IMR-90 (cell line): Measurements from ENCODE around the gene CHD2. TPM values are rescaled to one million over a fixed set of nuclear protein-coding genes. Genes with fewer than 3 reads are reported as not detected.

Experiments used
- ATAC-seq: fragments of 200-7000 bp; cut with Tn5 transposase; 2 replicates; pipeline ENCODE4 v1.9.1; 2020; ENCODE audit warnings: low read depth, mild to moderate bottlenecking, moderate library complexity
- BruUV-seq: library from RNA; stranded (reverse); fragments of 400-500 nt; replicated peaks from 2 replicates; lab custom pipeline; 2021; lab: Mats Ljungman, UMichigan
- CTCF ChIA-PET: fragments of 300-600 bp; formaldehyde crosslinking; extraction: SDS; loops from one replicate; lab custom pipeline; 2021; ENCODE audit warnings: antibody characterized with exemption; lab: Yijun Ruan, JAX
- POLR2A ChIA-PET: fragments of 300-600 bp; sonication (Branson Sonifier 250); formaldehyde crosslinking; loops from one replicate; lab custom pipeline; 2022; ENCODE audit warnings: antibody characterized with exemption; ENCODE audit not compliant: unreplicated experiment; lab: Charles Lee
- DNase-seq: peaks from one replicate; pipeline ENCODE4 v3.0.0; 2013
- H2AFZ ChIP-seq: replicated peaks from 2 replicates; pipeline ENCODE3; 2013; ENCODE audit warnings: low read length, mild to moderate bottlenecking; ENCODE audit not compliant: poor library complexity
- H2AK5ac ChIP-seq: 2 replicates; pipeline ENCODE4 v1.6.1; 2013; ENCODE audit warnings: low read depth, low read length, inconsistent platforms
- H2AK9ac ChIP-seq: replicated peaks from 2 replicates; pipeline ENCODE3; 2013; ENCODE audit warnings: mild to moderate bottlenecking, low read depth, low read length, moderate library complexity; ENCODE audit not compliant: poor library complexity
- H2BK120ac ChIP-seq: 2 replicates; pipeline ENCODE4 v1.6.1; 2013; ENCODE audit warnings: low read depth, low read length, inconsistent platforms
- H2BK15ac ChIP-seq: 3 replicates; pipeline ENCODE4 v1.6.1; 2013; ENCODE audit warnings: low read depth, low read length, inconsistent platforms
- H2BK20ac ChIP-seq: 2 replicates; pipeline ENCODE4 v1.6.1; 2013; ENCODE audit warnings: low read depth, mild to moderate bottlenecking, inconsistent platforms, low read length, moderate library complexity
- H2BK5ac ChIP-seq: 2 replicates; pipeline ENCODE4 v1.6.1; 2013; ENCODE audit warnings: mild to moderate bottlenecking, low read depth, low read length, inconsistent platforms; ENCODE audit not compliant: poor library complexity, severe bottlenecking
- H3K14ac ChIP-seq: replicated peaks from 2 replicates; pipeline ENCODE4 v1.6.1; 2013; ENCODE audit warnings: low read depth, low read length, inconsistent platforms
- H3K18ac ChIP-seq: 2 replicates; pipeline ENCODE4 v1.6.1; 2013; ENCODE audit warnings: low read depth, low read length, control low read depth
- H3K23ac ChIP-seq: 2 replicates; pipeline ENCODE4 v1.6.1; 2013; ENCODE audit warnings: low read depth, low read length, inconsistent platforms
- H3K27ac ChIP-seq: 2 replicates; pipeline ENCODE4 v1.5.1; 2013; ENCODE audit warnings: mild to moderate bottlenecking, control low read depth, low read length; ENCODE audit not compliant: insufficient read depth
- H3K27me3 ChIP-seq: 2 replicates; pipeline ENCODE4 v1.6.1; 2013; ENCODE audit warnings: low read length; ENCODE audit not compliant: control insufficient read depth, insufficient read depth
- H3K36me3 ChIP-seq: 2 replicates; pipeline ENCODE4 v1.6.1; 2013; ENCODE audit warnings: low read length, mixed read lengths; ENCODE audit not compliant: control insufficient read depth, insufficient read depth
- H3K4ac ChIP-seq: 2 replicates; pipeline ENCODE4 v1.6.1; 2013; ENCODE audit warnings: low read depth, low read length, inconsistent platforms
- H3K4me1 ChIP-seq: 2 replicates; pipeline ENCODE4 v1.6.1; 2013; ENCODE audit warnings: low read length, mixed read lengths; ENCODE audit not compliant: control insufficient read depth, insufficient read depth
- H3K4me2 ChIP-seq: 2 replicates; pipeline ENCODE4 v1.6.1; 2013; ENCODE audit warnings: low read depth, mild to moderate bottlenecking, control low read depth, low read length, moderate library complexity
- H3K4me3 ChIP-seq: 2 replicates; pipeline ENCODE4 v1.5.1; 2013; ENCODE audit warnings: low read depth, mild to moderate bottlenecking, control low read depth, low read length, moderate library complexity; ENCODE audit not compliant: insufficient read depth
- H3K56ac ChIP-seq: 2 replicates; pipeline ENCODE4 v1.6.1; 2013; ENCODE audit warnings: low read length, inconsistent platforms; ENCODE audit not compliant: insufficient read depth; ENCODE audit errors: extremely low read depth
- H3K79me1 ChIP-seq, 2 experiments: 2 replicates each; pipeline ENCODE4 v1.6.1; 2013; ENCODE audit warnings: low read length in 2 of 2, inconsistent platforms in 1 of 2, low read depth in 1 of 2
- H3K9ac ChIP-seq: 2 replicates; pipeline ENCODE4 v1.6.1; 2013; ENCODE audit warnings: low read depth, low read length, control low read depth
- H3K9me1 ChIP-seq: 2 replicates; pipeline ENCODE4 v1.6.1; 2013; ENCODE audit warnings: low read length, inconsistent platforms; ENCODE audit not compliant: insufficient read depth
- H3K9me3 ChIP-seq: 2 replicates; pipeline ENCODE4 v1.6.1; 2013; ENCODE audit warnings: low read length; ENCODE audit not compliant: control insufficient read depth, insufficient read depth
- H4K20me1 ChIP-seq: 2 replicates; pipeline ENCODE4 v1.6.1; 2013; ENCODE audit warnings: low read length, inconsistent platforms; ENCODE audit not compliant: insufficient read depth
- H4K5ac ChIP-seq: 2 replicates; pipeline ENCODE4 v1.6.1; 2013; ENCODE audit warnings: mild to moderate bottlenecking, low read depth, low read length, control low read depth
- H4K8ac ChIP-seq, 2 experiments: 2 replicates each; pipeline ENCODE4 v1.6.1; 2013; ENCODE audit warnings: low read depth in 2 of 2, low read length in 2 of 2, control low read depth in 1 of 2, inconsistent platforms in 1 of 2
- H4K91ac ChIP-seq: 2 replicates; pipeline ENCODE4 v1.6.1; 2013; ENCODE audit warnings: low read depth, low read length, inconsistent platforms; ENCODE audit not compliant: insufficient read depth
- NFE2L2 ChIP-seq: fragments of 150-350 bp; IDR thresholded peaks from 2 replicates; pipeline ENCODE4 v1.6.1; 2016; ENCODE audit warnings: low read depth, mild to moderate bottlenecking, low read length
- RCOR1 ChIP-seq: IDR thresholded peaks from 2 replicates; pipeline ENCODE4 v1.6.1; 2012; ENCODE audit warnings: mild to moderate bottlenecking, low read length, improper control_type of control experiment; ENCODE audit not compliant: insufficient replicate concordance
- WGBS, 2 experiments: methylation state at CpG; one replicate each; pipeline versions ENCODE4 v1.1.5 to v1.1.7; 2013; ENCODE audit warnings: missing lambda C conversion rate in 2 of 2; ENCODE audit not compliant: insufficient read length in 1 of 2; ENCODE audit errors: extremely low coverage in 2 of 2; 5-methylcytosine and 5-hydroxymethylcytosine counted together
- dilution Hi-C: fragments of 300-500 bp; cut with HindIII; formaldehyde crosslinking; loops from one replicate; pipeline ENCODE4 v1.14.3; 2018; ENCODE audit warnings: low sequenced_read_pairs; ENCODE audit not compliant: unreplicated experiment
- in situ Hi-C: fragments of 300-500 bp; cut with MboI; formaldehyde crosslinking; loops from 3 replicates; pipeline ENCODE4 v1.14.3; 2019; ENCODE audit warnings: low sequenced_read_pairs, inconsistent platforms, mixed read lengths
- intact Hi-C: fragments of 100-400 bp; cut with micrococcal nuclease; formaldehyde crosslinking; loops from 2 replicates; pipeline ENCODE4 v1.10.0; 2022
- polyA plus RNA-seq, 3 experiments: library from polyadenylated mRNA; depleted of rRNA; stranded (reverse); fragments of >200 nt; gene quantifications; 2 replicates each; pipeline ENCODE4 v1.2.3, GENCODE V29; 2012; ENCODE audit warnings: low replicate concordance in 1 of 3
- total RNA-seq: library from RNA; depleted of rRNA; stranded (reverse); fragments of >200 nt; gene quantifications from 2 replicates; pipeline ENCODE4 v1.2.3, GENCODE V29; 2012
- TF ChIP-seq, protein P1 (sequence below): conservative IDR thresholded peaks from 2 replicates; pipeline ENCODE4 v1.5.1; 2012; ENCODE audit warnings: mild to moderate bottlenecking, low read depth, low read length, improper control_type of control experiment

Gene CHD2
- total and polyA plus RNA-seq, 2 of the 4 experiments (the other 2 are of a cell fraction): 44.9 to 64.7 TPM

DNA sequence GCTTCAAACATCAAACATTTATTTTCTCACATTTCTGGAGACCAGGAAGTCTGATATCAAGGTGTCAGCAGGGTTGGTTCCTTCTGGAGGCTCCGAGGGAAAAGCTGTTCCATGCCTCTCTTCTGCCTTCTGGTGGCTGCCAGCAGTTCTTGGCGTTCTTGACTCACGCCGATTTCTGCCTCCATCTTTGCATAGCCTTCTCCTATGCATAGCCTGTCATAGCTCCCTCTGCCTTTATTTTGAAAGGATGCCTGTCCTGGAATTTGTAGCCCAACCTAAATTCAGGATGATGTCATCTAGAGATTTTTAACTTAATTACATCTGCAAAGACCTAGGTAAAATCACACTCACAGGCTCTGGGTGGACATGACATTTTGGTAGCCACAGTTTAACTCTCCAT, 118.5 kb downstream of the CHD2 start:
- Histone ChIP-seq H3K23ac (no peak overlapping the region), H4K5ac (no peak overlapping the region), H3K4ac (no peak overlapping the region), H2BK5ac (no peak overlapping the region), H4K91ac (no peak overlapping the region), H3K9me3 (no peaks in the 10 kb centered on the region), H3K18ac (no peak overlapping the region), H3K4me3 (no peak overlapping the region), H2BK120ac (no peak overlapping the region), H3K4me1 (no peaks in the 10 kb centered on the region), H2AFZ (no peak overlapping the region), H3K9me1 (peaks cover 6% of the 10 kb centered on the region; the same call in 1 of the 2 replicates), H3K14ac (no peak overlapping the region), H3K56ac (no peak overlapping the region), H2BK20ac (no peak overlapping the region), H4K8ac (no peak overlapping the region), H3K27me3 (no peaks in the 10 kb centered on the region), H3K27ac (no peak overlapping the region), H3K9ac (no peak overlapping the region), H3K36me3 (peaks cover 60% of the 10 kb centered on the region), H2AK5ac (no peak overlapping the region), H2AK9ac (no peak overlapping the region), H3K79me1 (peaks cover 26 to 40% of the 10 kb centered on the region in 2 experiments), H2BK15ac (no peak overlapping the region), H3K4me2 (no peak overlapping the region), H4K20me1 (peaks cover 15% of the 10 kb centered on the region; the same call in 1 of the 2 replicates)
- BruUV-seq: no TSS peak
- in situ Hi-C loops: no loop called here
- ChIA-PET POLR2A (no interaction called here), CTCF (interaction anchor here (0.6 to 2.0 kb wide), 2 partner anchors 221 to 321 kb away, joined by 3 to 8 read pairs; no protein-coding TSS in a partner anchor)
- no peak for ATAC-seq
- no peak for DNase-seq
- intact Hi-C loops: loop anchor here (5.0 kb wide), 1 partner anchor 36 kb away; no protein-coding TSS in a partner anchor
- TF ChIP-seq RCOR1 (no peak), NFE2L2 (no peak)
- TF ChIP-seq, protein P1, sequence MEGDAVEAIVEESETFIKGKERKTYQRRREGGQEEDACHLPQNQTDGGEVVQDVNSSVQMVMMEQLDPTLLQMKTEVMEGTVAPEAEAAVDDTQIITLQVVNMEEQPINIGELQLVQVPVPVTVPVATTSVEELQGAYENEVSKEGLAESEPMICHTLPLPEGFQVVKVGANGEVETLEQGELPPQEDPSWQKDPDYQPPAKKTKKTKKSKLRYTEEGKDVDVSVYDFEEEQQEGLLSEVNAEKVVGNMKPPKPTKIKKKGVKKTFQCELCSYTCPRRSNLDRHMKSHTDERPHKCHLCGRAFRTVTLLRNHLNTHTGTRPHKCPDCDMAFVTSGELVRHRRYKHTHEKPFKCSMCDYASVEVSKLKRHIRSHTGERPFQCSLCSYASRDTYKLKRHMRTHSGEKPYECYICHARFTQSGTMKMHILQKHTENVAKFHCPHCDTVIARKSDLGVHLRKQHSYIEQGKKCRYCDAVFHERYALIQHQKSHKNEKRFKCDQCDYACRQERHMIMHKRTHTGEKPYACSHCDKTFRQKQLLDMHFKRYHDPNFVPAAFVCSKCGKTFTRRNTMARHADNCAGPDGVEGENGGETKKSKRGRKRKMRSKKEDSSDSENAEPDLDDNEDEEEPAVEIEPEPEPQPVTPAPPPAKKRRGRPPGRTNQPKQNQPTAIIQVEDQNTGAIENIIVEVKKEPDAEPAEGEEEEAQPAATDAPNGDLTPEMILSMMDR: 0 out of 2 replicates have a peak, but pooled peaks have one; percentile 18
- dilution Hi-C loops: no loop called here
- 71% methylated on average over 1 of the region's 4 CpGs; no CpG with 5 or more reads in 1 of the 2 experiments for WGBS, 2 experiments
